Measurements from ENCODE around the gene CAPZA3. TPM values are rescaled to one million over a fixed set of nuclear protein-coding genes. Genes with fewer than 3 reads are reported as not detected.

Gene CAPZA3
- total and polyA plus RNA-seq, 2 donors (not counting 3 experiments of a cell fraction or from before 2014, with no cell fraction given), result not detected

DNA sequence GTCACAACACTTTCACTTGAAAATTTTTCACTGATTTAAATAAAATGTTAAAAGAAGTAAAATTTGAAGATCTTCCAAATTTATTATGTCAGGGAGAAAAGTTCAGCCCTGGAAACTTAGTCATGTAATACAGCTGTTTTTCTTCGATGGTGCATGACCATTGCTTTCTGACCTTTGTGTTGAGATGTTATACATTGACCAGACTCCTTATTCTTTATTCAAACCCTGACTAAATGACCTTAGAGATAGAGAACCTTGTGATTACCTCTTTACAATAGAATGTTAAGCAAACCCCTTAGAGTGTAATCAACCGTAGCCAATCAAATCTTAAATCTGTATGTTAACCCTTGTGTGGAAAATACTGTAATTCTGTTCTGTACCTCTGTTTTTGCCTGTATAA is 34.6 kb upstream of the CAPZA3 start:
- intact Hi-C loops (cut with micrococcal nuclease), result no loop called here
- no peak for TF ChIP-seq GATA2 (IDR thresholded peaks at IDR 0.05; ENCODE audit: insufficient read depth, insufficient read length, low read depth, low read length)
- TF ChIP-seq, protein P1, sequence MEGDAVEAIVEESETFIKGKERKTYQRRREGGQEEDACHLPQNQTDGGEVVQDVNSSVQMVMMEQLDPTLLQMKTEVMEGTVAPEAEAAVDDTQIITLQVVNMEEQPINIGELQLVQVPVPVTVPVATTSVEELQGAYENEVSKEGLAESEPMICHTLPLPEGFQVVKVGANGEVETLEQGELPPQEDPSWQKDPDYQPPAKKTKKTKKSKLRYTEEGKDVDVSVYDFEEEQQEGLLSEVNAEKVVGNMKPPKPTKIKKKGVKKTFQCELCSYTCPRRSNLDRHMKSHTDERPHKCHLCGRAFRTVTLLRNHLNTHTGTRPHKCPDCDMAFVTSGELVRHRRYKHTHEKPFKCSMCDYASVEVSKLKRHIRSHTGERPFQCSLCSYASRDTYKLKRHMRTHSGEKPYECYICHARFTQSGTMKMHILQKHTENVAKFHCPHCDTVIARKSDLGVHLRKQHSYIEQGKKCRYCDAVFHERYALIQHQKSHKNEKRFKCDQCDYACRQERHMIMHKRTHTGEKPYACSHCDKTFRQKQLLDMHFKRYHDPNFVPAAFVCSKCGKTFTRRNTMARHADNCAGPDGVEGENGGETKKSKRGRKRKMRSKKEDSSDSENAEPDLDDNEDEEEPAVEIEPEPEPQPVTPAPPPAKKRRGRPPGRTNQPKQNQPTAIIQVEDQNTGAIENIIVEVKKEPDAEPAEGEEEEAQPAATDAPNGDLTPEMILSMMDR (IDR thresholded peaks at IDR 0.05; ENCODE audit: extremely low read depth in 1 of 2, insufficient read depth in 1 of 2, low read depth in 1 of 2, low read length in 2 of 2), result no peak
- TF ChIP-seq MAX (IDR thresholded peaks at IDR 0.05; ENCODE audit: insufficient read depth, insufficient read length), result no peak
- no peak for TF ChIP-seq POLR2A (IDR thresholded peaks at IDR 0.05; ENCODE audit: low read depth, low read length)
- no peak for TF ChIP-seq MYC (IDR thresholded peaks at IDR 0.05; ENCODE audit: low read depth, low read length)
- TF ChIP-seq FOS (IDR thresholded peaks at IDR 0.05; ENCODE audit: borderline replicate concordance, insufficient read depth, low read length), result no peak
- no peak for TF ChIP-seq EZH2 (IDR thresholded peaks at IDR 0.05; ENCODE audit: borderline replicate concordance, low read depth, low read length, severe bottlenecking)
- no peak for TF ChIP-seq JUN (IDR thresholded peaks at IDR 0.05; ENCODE audit: borderline replicate concordance, insufficient read depth, insufficient read length, low read depth)
- TF ChIP-seq POLR2AphosphoS5 (IDR thresholded peaks at IDR 0.05; ENCODE audit: insufficient read depth, low read depth, low read length), result no peak
- FAIRE-seq (no peak), DNase-seq (ENCODE audit: low read depth, low spot score) (no peak)
- Histone ChIP-seq H4K20me1 (replicated peaks; ENCODE audit: control insufficient read depth, extremely low read depth, insufficient read depth, low read length) (no peaks in the 10 kb centered on the region), H2AFZ (ENCODE audit: low read depth, low read length) (no peak overlapping the region), H3K27me3 (ENCODE audit: control insufficient read depth in 2 of 2, insufficient read depth in 2 of 2, low read length in 2 of 2) (no peaks in the 10 kb centered on the region), H3K9me3 (replicated peaks; ENCODE audit: control insufficient read depth, insufficient read depth, low read length) (no peaks in the 10 kb centered on the region), H3K27ac (ENCODE audit: insufficient read depth, low read depth, low read length) (no peak overlapping the region), H3K79me2 (ENCODE audit: control insufficient read depth, insufficient read depth, low read length) (no peaks in the 10 kb centered on the region), H3K36me3 (ENCODE audit: control insufficient read depth in 2 of 2, extremely low read depth in 1 of 2, insufficient read depth in 2 of 2, low read length in 2 of 2) (no peaks in the 10 kb centered on the region), H3K9me1 (replicated peaks; ENCODE audit: control insufficient read depth, extremely low read depth, insufficient read depth, low read length) (no peaks in the 10 kb centered on the region), H3K4me3 (replicated peaks in 1 of 3; ENCODE audit: insufficient read depth in 1 of 3, low read depth in 1 of 3, low read length in 3 of 3) (no peak overlapping the region), H3K9ac (replicated peaks; ENCODE audit: extremely low read depth, insufficient read depth, low read length) (no peak overlapping the region), H3K4me2 (ENCODE audit: insufficient read depth, low read length) (no peak overlapping the region), H3K4me1 (ENCODE audit: control insufficient read depth, extremely low read depth, insufficient read depth, low read length) (no peaks in the 10 kb centered on the region)
- dilution Hi-C loops (cut with MboI; ENCODE audit: extremely low pct_ligation_motif_present, low sequenced_read_pairs), result no loop called here
- CTCF ChIA-PET, result no interaction called here
- POLR2A ChIA-PET, result no interaction called here
- no TSS peak for BruUV-seq (replicated peaks)
